IMR-90 (cell line): Measurements from ENCODE around the gene SSH2. TPM values are rescaled to one million over a fixed set of nuclear protein-coding genes. Genes with fewer than 3 reads are reported as not detected.

Experiments
- ATAC-seq: fragments of 200-7000 bp; cut with Tn5 transposase; 2 replicates; pipeline ENCODE4 v1.9.1; 2020; ENCODE audit warnings: low read depth, mild to moderate bottlenecking, moderate library complexity
- BruUV-seq: library from RNA; stranded (reverse); fragments of 400-500 nt; replicated peaks from 2 replicates; lab custom pipeline; 2021; lab: Mats Ljungman, UMichigan
- CTCF ChIA-PET: fragments of 300-600 bp; formaldehyde crosslinking; extraction: SDS; loops from one replicate; lab custom pipeline; 2021; ENCODE audit warnings: antibody characterized with exemption; lab: Yijun Ruan, JAX
- POLR2A ChIA-PET: fragments of 300-600 bp; sonication (Branson Sonifier 250); formaldehyde crosslinking; loops from one replicate; lab custom pipeline; 2022; ENCODE audit warnings: antibody characterized with exemption; ENCODE audit not compliant: unreplicated experiment; lab: Charles Lee
- DNase-seq: peaks from one replicate; pipeline ENCODE4 v3.0.0; 2013
- H2AFZ ChIP-seq: replicated peaks from 2 replicates; pipeline ENCODE3; 2013; ENCODE audit warnings: low read length, mild to moderate bottlenecking; ENCODE audit not compliant: poor library complexity
- H2AK5ac ChIP-seq: 2 replicates; pipeline ENCODE4 v1.6.1; 2013; ENCODE audit warnings: low read depth, low read length, inconsistent platforms
- H2AK9ac ChIP-seq: replicated peaks from 2 replicates; pipeline ENCODE3; 2013; ENCODE audit warnings: mild to moderate bottlenecking, low read depth, low read length, moderate library complexity; ENCODE audit not compliant: poor library complexity
- H2BK120ac ChIP-seq: 2 replicates; pipeline ENCODE4 v1.6.1; 2013; ENCODE audit warnings: low read depth, low read length, inconsistent platforms
- H2BK15ac ChIP-seq: 3 replicates; pipeline ENCODE4 v1.6.1; 2013; ENCODE audit warnings: low read depth, low read length, inconsistent platforms
- H2BK20ac ChIP-seq: 2 replicates; pipeline ENCODE4 v1.6.1; 2013; ENCODE audit warnings: low read depth, mild to moderate bottlenecking, inconsistent platforms, low read length, moderate library complexity
- H2BK5ac ChIP-seq: 2 replicates; pipeline ENCODE4 v1.6.1; 2013; ENCODE audit warnings: mild to moderate bottlenecking, low read depth, low read length, inconsistent platforms; ENCODE audit not compliant: poor library complexity, severe bottlenecking
- H3K14ac ChIP-seq: replicated peaks from 2 replicates; pipeline ENCODE4 v1.6.1; 2013; ENCODE audit warnings: low read depth, low read length, inconsistent platforms
- H3K18ac ChIP-seq: 2 replicates; pipeline ENCODE4 v1.6.1; 2013; ENCODE audit warnings: low read depth, low read length, control low read depth
- H3K23ac ChIP-seq: 2 replicates; pipeline ENCODE4 v1.6.1; 2013; ENCODE audit warnings: low read depth, low read length, inconsistent platforms
- H3K27ac ChIP-seq: 2 replicates; pipeline ENCODE4 v1.5.1; 2013; ENCODE audit warnings: mild to moderate bottlenecking, control low read depth, low read length; ENCODE audit not compliant: insufficient read depth
- H3K27me3 ChIP-seq: 2 replicates; pipeline ENCODE4 v1.6.1; 2013; ENCODE audit warnings: low read length; ENCODE audit not compliant: control insufficient read depth, insufficient read depth
- H3K36me3 ChIP-seq: 2 replicates; pipeline ENCODE4 v1.6.1; 2013; ENCODE audit warnings: low read length, mixed read lengths; ENCODE audit not compliant: control insufficient read depth, insufficient read depth
- H3K4ac ChIP-seq: 2 replicates; pipeline ENCODE4 v1.6.1; 2013; ENCODE audit warnings: low read depth, low read length, inconsistent platforms
- H3K4me1 ChIP-seq: 2 replicates; pipeline ENCODE4 v1.6.1; 2013; ENCODE audit warnings: low read length, mixed read lengths; ENCODE audit not compliant: control insufficient read depth, insufficient read depth
- H3K4me2 ChIP-seq: 2 replicates; pipeline ENCODE4 v1.6.1; 2013; ENCODE audit warnings: low read depth, mild to moderate bottlenecking, control low read depth, low read length, moderate library complexity
- H3K4me3 ChIP-seq: 2 replicates; pipeline ENCODE4 v1.5.1; 2013; ENCODE audit warnings: low read depth, mild to moderate bottlenecking, control low read depth, low read length, moderate library complexity; ENCODE audit not compliant: insufficient read depth
- H3K56ac ChIP-seq: 2 replicates; pipeline ENCODE4 v1.6.1; 2013; ENCODE audit warnings: low read length, inconsistent platforms; ENCODE audit not compliant: insufficient read depth; ENCODE audit errors: extremely low read depth
- H3K79me1 ChIP-seq, 2 experiments: 2 replicates each; pipeline ENCODE4 v1.6.1; 2013; ENCODE audit warnings: low read length in 2 of 2, inconsistent platforms in 1 of 2, low read depth in 1 of 2
- H3K9ac ChIP-seq: 2 replicates; pipeline ENCODE4 v1.6.1; 2013; ENCODE audit warnings: low read depth, low read length, control low read depth
- H3K9me1 ChIP-seq: 2 replicates; pipeline ENCODE4 v1.6.1; 2013; ENCODE audit warnings: low read length, inconsistent platforms; ENCODE audit not compliant: insufficient read depth
- H3K9me3 ChIP-seq: 2 replicates; pipeline ENCODE4 v1.6.1; 2013; ENCODE audit warnings: low read length; ENCODE audit not compliant: control insufficient read depth, insufficient read depth
- H4K20me1 ChIP-seq: 2 replicates; pipeline ENCODE4 v1.6.1; 2013; ENCODE audit warnings: low read length, inconsistent platforms; ENCODE audit not compliant: insufficient read depth
- H4K5ac ChIP-seq: 2 replicates; pipeline ENCODE4 v1.6.1; 2013; ENCODE audit warnings: mild to moderate bottlenecking, low read depth, low read length, control low read depth
- H4K8ac ChIP-seq, 2 experiments: 2 replicates each; pipeline ENCODE4 v1.6.1; 2013; ENCODE audit warnings: low read depth in 2 of 2, low read length in 2 of 2, control low read depth in 1 of 2, inconsistent platforms in 1 of 2
- H4K91ac ChIP-seq: 2 replicates; pipeline ENCODE4 v1.6.1; 2013; ENCODE audit warnings: low read depth, low read length, inconsistent platforms; ENCODE audit not compliant: insufficient read depth
- CEBPB ChIP-seq: IDR thresholded peaks from 2 replicates; pipeline ENCODE4 v1.6.1; 2012; ENCODE audit warnings: low read depth, low read length, improper control_type of control experiment
- MXI1 ChIP-seq: IDR thresholded peaks from 2 replicates; pipeline ENCODE4 v1.6.1; 2012; ENCODE audit warnings: low read depth, mild to moderate bottlenecking, low read length, moderate library complexity, borderline replicate concordance
- NFE2L2 ChIP-seq: fragments of 150-350 bp; IDR thresholded peaks from 2 replicates; pipeline ENCODE4 v1.6.1; 2016; ENCODE audit warnings: low read depth, mild to moderate bottlenecking, low read length
- RCOR1 ChIP-seq: IDR thresholded peaks from 2 replicates; pipeline ENCODE4 v1.6.1; 2012; ENCODE audit warnings: mild to moderate bottlenecking, low read length, improper control_type of control experiment; ENCODE audit not compliant: insufficient replicate concordance
- RFX5 ChIP-seq: IDR thresholded peaks from 2 replicates; pipeline ENCODE4 v1.8.0; 2012; ENCODE audit warnings: low read depth, mild to moderate bottlenecking, low read length, moderate library complexity
- SMC3 ChIP-seq: fragments of 150-350 bp; IDR thresholded peaks from 2 replicates; pipeline ENCODE4 v1.6.1; 2016; ENCODE audit warnings: low read depth, mild to moderate bottlenecking, antibody characterized with exemption, low read length, moderate library complexity
- WGBS, 2 experiments: methylation state at CpG; one replicate each; pipeline versions ENCODE4 v1.1.5 to v1.1.7; 2013; ENCODE audit warnings: missing lambda C conversion rate in 2 of 2; ENCODE audit not compliant: insufficient read length in 1 of 2; ENCODE audit errors: extremely low coverage in 2 of 2; 5-methylcytosine and 5-hydroxymethylcytosine counted together
- dilution Hi-C: fragments of 300-500 bp; cut with HindIII; formaldehyde crosslinking; loops from one replicate; pipeline ENCODE4 v1.14.3; 2018; ENCODE audit warnings: low sequenced_read_pairs; ENCODE audit not compliant: unreplicated experiment
- in situ Hi-C: fragments of 300-500 bp; cut with MboI; formaldehyde crosslinking; loops from 3 replicates; pipeline ENCODE4 v1.14.3; 2019; ENCODE audit warnings: low sequenced_read_pairs, inconsistent platforms, mixed read lengths
- intact Hi-C: fragments of 100-400 bp; cut with micrococcal nuclease; formaldehyde crosslinking; loops from 2 replicates; pipeline ENCODE4 v1.10.0; 2022
- polyA plus RNA-seq, 3 experiments: library from polyadenylated mRNA; depleted of rRNA; stranded (reverse); fragments of >200 nt; gene quantifications; 2 replicates each; pipeline ENCODE4 v1.2.3, GENCODE V29; 2012; ENCODE audit warnings: low replicate concordance in 1 of 3
- total RNA-seq: library from RNA; depleted of rRNA; stranded (reverse); fragments of >200 nt; gene quantifications from 2 replicates; pipeline ENCODE4 v1.2.3, GENCODE V29; 2012
- TF ChIP-seq, protein P1 (sequence below): fragments of 150-350 bp; IDR thresholded peaks from 2 replicates; pipeline ENCODE4 v1.6.1; 2017; ENCODE audit warnings: mild to moderate bottlenecking, antibody characterized with exemption, low read length, low read depth
- TF ChIP-seq, protein P2 (sequence below): fragments of 150-350 bp; IDR thresholded peaks from 2 replicates; pipeline ENCODE4 v1.6.1; 2016; ENCODE audit warnings: low read depth, mild to moderate bottlenecking, low read length, moderate library complexity, borderline replicate concordance
- TF ChIP-seq, protein P3 (sequence below): conservative IDR thresholded peaks from 2 replicates; pipeline ENCODE4 v1.5.1; 2012; ENCODE audit warnings: mild to moderate bottlenecking, low read depth, low read length, improper control_type of control experiment

SSH2 gene
- total and polyA plus RNA-seq, 2 of the 4 experiments (the other 2 are of a cell fraction): 9.3 TPM

- Histone ChIP-seq H3K27ac (no peak overlapping the region), H3K9me3 (peaks cover 6% of the 10 kb centered on the region; the same call in 1 of the 2 replicates), H2BK5ac (no peak overlapping the region), H3K4me3 (no peak overlapping the region), H4K8ac (no peak overlapping the region), H4K91ac (no peak overlapping the region), H2AK9ac (no peak overlapping the region), H3K9me1 (no peaks in the 10 kb centered on the region), H2BK20ac (no peak overlapping the region), H3K56ac (no peak overlapping the region), H3K4ac (no peak overlapping the region), H3K27me3 (no peaks in the 10 kb centered on the region), H2BK120ac (no peak overlapping the region), H3K36me3 (no peaks in the 10 kb centered on the region), H3K23ac (no peak overlapping the region), H2BK15ac (no peak overlapping the region), H2AK5ac (no peak overlapping the region), H3K9ac (no peak overlapping the region), H4K20me1 (peaks cover 8% of the 10 kb centered on the region; the same call in 1 of the 2 replicates), H3K79me1 (peaks cover 24 to 34% of the 10 kb centered on the region in 2 experiments), H3K4me2 (no peak overlapping the region), H3K18ac (no peak overlapping the region), H3K14ac (no peak overlapping the region), H4K5ac (no peak overlapping the region), H2AFZ (no peak overlapping the region), H3K4me1 (no peaks in the 10 kb centered on the region)
- in situ Hi-C loops: no loop called here
- CTCF ChIA-PET: interaction anchor here (0.6 kb wide), 1 partner anchor 74 kb away, joined by 3 read pairs; no protein-coding TSS in a partner anchor
- DNase-seq (no peak), ATAC-seq (no peak)
- POLR2A ChIA-PET: no interaction called here
- intact Hi-C loops: no loop called here
- 100% methylated on average over 1 of the region's 3 CpGs; no CpG with 5 or more reads in 1 of the 2 experiments for WGBS, 2 experiments
- BruUV-seq: no TSS peak
- TF ChIP-seq MXI1 (no peak), RCOR1 (no peak), SMC3 (no peak), CEBPB (no peak), RFX5 (no peak), NFE2L2 (no peak)
- TF ChIP-seq, protein P1, sequence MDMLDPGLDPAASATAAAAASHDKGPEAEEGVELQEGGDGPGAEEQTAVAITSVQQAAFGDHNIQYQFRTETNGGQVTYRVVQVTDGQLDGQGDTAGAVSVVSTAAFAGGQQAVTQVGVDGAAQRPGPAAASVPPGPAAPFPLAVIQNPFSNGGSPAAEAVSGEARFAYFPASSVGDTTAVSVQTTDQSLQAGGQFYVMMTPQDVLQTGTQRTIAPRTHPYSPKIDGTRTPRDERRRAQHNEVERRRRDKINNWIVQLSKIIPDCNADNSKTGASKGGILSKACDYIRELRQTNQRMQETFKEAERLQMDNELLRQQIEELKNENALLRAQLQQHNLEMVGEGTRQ: no peak
- TF ChIP-seq, protein P2, sequence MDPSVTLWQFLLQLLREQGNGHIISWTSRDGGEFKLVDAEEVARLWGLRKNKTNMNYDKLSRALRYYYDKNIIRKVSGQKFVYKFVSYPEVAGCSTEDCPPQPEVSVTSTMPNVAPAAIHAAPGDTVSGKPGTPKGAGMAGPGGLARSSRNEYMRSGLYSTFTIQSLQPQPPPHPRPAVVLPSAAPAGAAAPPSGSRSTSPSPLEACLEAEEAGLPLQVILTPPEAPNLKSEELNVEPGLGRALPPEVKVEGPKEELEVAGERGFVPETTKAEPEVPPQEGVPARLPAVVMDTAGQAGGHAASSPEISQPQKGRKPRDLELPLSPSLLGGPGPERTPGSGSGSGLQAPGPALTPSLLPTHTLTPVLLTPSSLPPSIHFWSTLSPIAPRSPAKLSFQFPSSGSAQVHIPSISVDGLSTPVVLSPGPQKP: no peak
- TF ChIP-seq, protein P3, sequence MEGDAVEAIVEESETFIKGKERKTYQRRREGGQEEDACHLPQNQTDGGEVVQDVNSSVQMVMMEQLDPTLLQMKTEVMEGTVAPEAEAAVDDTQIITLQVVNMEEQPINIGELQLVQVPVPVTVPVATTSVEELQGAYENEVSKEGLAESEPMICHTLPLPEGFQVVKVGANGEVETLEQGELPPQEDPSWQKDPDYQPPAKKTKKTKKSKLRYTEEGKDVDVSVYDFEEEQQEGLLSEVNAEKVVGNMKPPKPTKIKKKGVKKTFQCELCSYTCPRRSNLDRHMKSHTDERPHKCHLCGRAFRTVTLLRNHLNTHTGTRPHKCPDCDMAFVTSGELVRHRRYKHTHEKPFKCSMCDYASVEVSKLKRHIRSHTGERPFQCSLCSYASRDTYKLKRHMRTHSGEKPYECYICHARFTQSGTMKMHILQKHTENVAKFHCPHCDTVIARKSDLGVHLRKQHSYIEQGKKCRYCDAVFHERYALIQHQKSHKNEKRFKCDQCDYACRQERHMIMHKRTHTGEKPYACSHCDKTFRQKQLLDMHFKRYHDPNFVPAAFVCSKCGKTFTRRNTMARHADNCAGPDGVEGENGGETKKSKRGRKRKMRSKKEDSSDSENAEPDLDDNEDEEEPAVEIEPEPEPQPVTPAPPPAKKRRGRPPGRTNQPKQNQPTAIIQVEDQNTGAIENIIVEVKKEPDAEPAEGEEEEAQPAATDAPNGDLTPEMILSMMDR: no peak
- dilution Hi-C loops: no loop called here
Measured at GRCh38 chr17:29905086-29905878, 24.7 kb downstream of the SSH2 start.
